Mesodermal cell (in vitro differentiated cells): ENCODE data around the gene ELMO1.

Experiments used
- H3K27ac ChIP-seq: 2 replicates; pipeline ENCODE4 v1.7.0; 2013; ENCODE audit warnings: mild to moderate bottlenecking, low read depth, low read length, moderate library complexity; ENCODE audit not compliant: severe bottlenecking
- H3K36me3 ChIP-seq: 2 replicates; pipeline ENCODE4 v1.7.1; 2013; ENCODE audit warnings: mild to moderate bottlenecking, low read length, moderate library complexity; ENCODE audit not compliant: control insufficient read depth, insufficient read depth
- H3K4me1 ChIP-seq: one replicate; pipeline ENCODE4 v1.7.1; 2013; ENCODE audit warnings: mild to moderate bottlenecking, low read length; ENCODE audit not compliant: insufficient read depth, control insufficient read depth, poor library complexity, severe bottlenecking
- H3K4me3 ChIP-seq: 2 replicates; pipeline ENCODE4 v1.7.0; 2013; ENCODE audit warnings: low read length, control low read depth, mild to moderate bottlenecking; ENCODE audit not compliant: insufficient read depth, poor library complexity, severe bottlenecking; ENCODE audit errors: extremely low read depth
- H3K9me3 ChIP-seq: 2 replicates; pipeline ENCODE4 v1.7.1; 2013; ENCODE audit warnings: mild to moderate bottlenecking, low read length, moderate library complexity; ENCODE audit not compliant: control insufficient read depth
- WGBS, 2 experiments: methylation state at CpG; one replicate each; pipeline ENCODE4 v1.1.5; 2013; ENCODE audit warnings: missing lambda C conversion rate in 2 of 2; ENCODE audit not compliant: insufficient coverage in 2 of 2; 5-methylcytosine and 5-hydroxymethylcytosine counted together

ELMO1 gene

GRCh38 chr7:37191797-37192196, 256.9 kb downstream of the ELMO1 start:
- Histone ChIP-seq H3K4me3 (no peak overlapping the region), H3K27ac (no peak overlapping the region), H3K9me3 (no peaks in the 10 kb centered on the region), H3K4me1 (peaks cover 11% of the 10 kb centered on the region), H3K36me3 (no peaks in the 10 kb centered on the region)
- 83 to 92% methylated on average over 1 to 2 of the region's 6 CpGs for WGBS, 2 experiments

GRCh38 chr7:37187179-37187578, 261.5 kb downstream of the ELMO1 start:
- Histone ChIP-seq H3K27ac (no peak overlapping the region), H3K4me1 (peaks cover 13% of the 10 kb centered on the region), H3K4me3 (no peak overlapping the region), H3K36me3 (no peaks in the 10 kb centered on the region), H3K9me3 (no peaks in the 10 kb centered on the region)
- no CpG with 5 or more reads among the region's 2 CpGs for WGBS, 2 experiments

GRCh38 chr7:37186753-37187152, 261.9 kb downstream of the ELMO1 start:
- Histone ChIP-seq H3K9me3 (no peaks in the 10 kb centered on the region), H3K36me3 (no peaks in the 10 kb centered on the region), H3K27ac (no peak overlapping the region), H3K4me1 (peaks cover 18% of the 10 kb centered on the region), H3K4me3 (no peak overlapping the region)
- no CpG with 5 or more reads among the region's 1 CpG for WGBS, 2 experiments

GRCh38 chr7:37181550-37181932, 267.1 kb downstream of the ELMO1 start:
- Histone ChIP-seq H3K4me3 (no peak overlapping the region), H3K4me1 (peaks cover 23% of the 10 kb centered on the region), H3K27ac (no peak overlapping the region), H3K36me3 (peaks cover 5% of the 10 kb centered on the region), H3K9me3 (peaks cover 3% of the 10 kb centered on the region)

- Histone ChIP-seq H3K27ac (no peak overlapping the region), H3K4me1 (peaks cover 23% of the 10 kb centered on the region), H3K4me3 (no peak overlapping the region), H3K9me3 (peaks cover 3% of the 10 kb centered on the region), H3K36me3 (peaks cover 5% of the 10 kb centered on the region)
- 73 to 75% methylated on average over 4 to 5 of the region's 7 CpGs for WGBS, 2 experiments
Observed at GRCh38 chr7:37180828-37181549, 267.7 kb downstream of the ELMO1 start.

- Histone ChIP-seq H3K4me1 (peaks cover 5% of the 10 kb centered on the region), H3K4me3 (no peak overlapping the region), H3K36me3 (peaks cover 5% of the 10 kb centered on the region), H3K9me3 (peaks cover 3% of the 10 kb centered on the region), H3K27ac (no peak overlapping the region)
- WGBS, 2 experiments, result 75 to 100% methylated on average over 1 of the region's 3 CpGs
Observed at GRCh38 chr7:37176079-37176478, 272.6 kb downstream of the ELMO1 start.

- H3K4me1 ChIP-seq, result peaks cover 5% of the 10 kb centered on the region
- WGBS, 2 experiments, result 97 to 100% methylated on average over 5 of the region's 5 CpGs
- H3K4me3 ChIP-seq, result no peak overlapping the region
- peaks cover 13% of the 10 kb centered on the region for H3K36me3 ChIP-seq
- no peak overlapping the region for H3K27ac ChIP-seq
- peaks cover 4% of the 10 kb centered on the region for H3K9me3 ChIP-seq
Observed at GRCh38 chr7:37174460-37174859, 274.2 kb downstream of the ELMO1 start.

GRCh38 chr7:37173670-37174069, 275.0 kb downstream of the ELMO1 start:
- peaks cover 13% of the 10 kb centered on the region for H3K36me3 ChIP-seq
- H3K4me3 ChIP-seq, result no peak overlapping the region
- peaks cover 5% of the 10 kb centered on the region for H3K4me1 ChIP-seq
- 90% methylated on average over 2 of the region's 2 CpGs; no CpG with 5 or more reads in 1 of the 2 experiments for WGBS, 2 experiments
- H3K27ac ChIP-seq, result no peak overlapping the region
- H3K9me3 ChIP-seq, result peaks cover 6% of the 10 kb centered on the region

- Histone ChIP-seq H3K9me3 (no peaks in the 10 kb centered on the region), H3K27ac (no peak overlapping the region), H3K36me3 (no peaks in the 10 kb centered on the region), H3K4me1 (no peaks in the 10 kb centered on the region), H3K4me3 (no peak overlapping the region)
- WGBS, 2 experiments, result 56 to 77% methylated on average over 3 to 5 of the region's 5 CpGs
Observed at GRCh38 chr7:37162106-37162505, 286.6 kb downstream of the ELMO1 start.

GRCh38 chr7:37160656-37161055, 288.0 kb downstream of the ELMO1 start:
- Histone ChIP-seq H3K9me3 (no peaks in the 10 kb centered on the region), H3K4me3 (no peak overlapping the region), H3K27ac (no peak overlapping the region), H3K4me1 (no peaks in the 10 kb centered on the region), H3K36me3 (no peaks in the 10 kb centered on the region)
- 88 to 90% methylated on average over 1 to 2 of the region's 2 CpGs for WGBS, 2 experiments

- WGBS, 2 experiments, result 85 to 90% methylated on average over 5 to 6 of the region's 6 CpGs
- Histone ChIP-seq H3K4me3 (no peak overlapping the region), H3K9me3 (no peaks in the 10 kb centered on the region), H3K27ac (no peak overlapping the region), H3K4me1 (peaks cover 4% of the 10 kb centered on the region), H3K36me3 (no peaks in the 10 kb centered on the region)
Observed at GRCh38 chr7:37153376-37153775, 295.3 kb downstream of the ELMO1 start.
